ENCODE results near the gene ADRA2B. TPM values are rescaled to one million over a fixed set of nuclear protein-coding genes. Genes with fewer than 3 reads are reported as not detected.
A peak's percentile ranks its signal among the peaks of the same experiment; 100 is the strongest.

Gene ADRA2B
- total RNA-seq, 1 experiment from 2014 or later, result 0.03 TPM

DNA sequence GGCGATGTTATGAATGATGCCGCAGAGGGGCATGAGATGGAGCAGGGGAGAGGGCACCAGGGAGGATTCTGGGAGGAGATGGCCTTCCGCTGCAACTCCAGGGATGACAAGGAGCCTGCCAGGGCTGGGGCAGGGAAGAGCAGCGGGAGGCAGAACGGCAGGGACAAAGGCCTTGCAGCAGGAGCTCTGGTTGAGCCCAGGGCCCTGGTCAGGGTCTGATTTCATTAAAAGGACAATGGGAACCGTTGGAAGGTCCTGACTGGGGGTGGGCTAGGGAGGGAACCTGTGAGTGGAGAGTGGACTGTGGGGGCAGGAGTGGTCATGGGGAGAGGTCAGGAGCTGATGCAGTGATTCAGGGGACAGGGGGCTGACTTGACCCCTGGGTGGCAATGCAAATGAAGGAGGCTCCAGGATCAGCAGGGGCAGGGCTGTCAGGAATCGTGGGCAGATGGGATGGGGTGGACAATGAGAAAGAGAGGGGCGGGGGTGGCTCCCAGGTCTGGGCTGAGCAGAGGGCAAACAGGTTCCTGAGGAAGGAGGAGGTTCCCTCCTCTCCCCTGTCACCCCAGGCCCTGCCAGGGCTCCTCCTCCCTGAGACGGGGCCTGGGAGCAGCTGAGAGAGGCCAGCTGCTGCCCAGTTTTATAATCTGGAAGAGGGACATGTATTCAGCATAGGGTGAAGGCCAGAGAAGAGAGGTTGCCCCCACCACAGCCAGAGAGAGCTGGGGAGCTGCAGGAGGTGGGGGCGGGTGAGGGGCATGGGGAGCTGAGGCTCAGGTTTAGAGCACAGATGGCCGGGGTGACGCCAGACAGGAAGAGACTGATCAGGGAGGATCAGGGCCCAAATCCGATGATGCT, 36.2 kb upstream of the ADRA2B start:
- Histone ChIP-seq H3K27me3 (no peaks in the 10 kb centered on the region), H3K9me3 (no peaks in the 10 kb centered on the region), H3K4me3 (no peak overlapping the region), H3K36me3 (no peaks in the 10 kb centered on the region)
- no peak for DNase-seq

GRCh38 chr2:96151595-96152303, 35.4 kb upstream of the ADRA2B start:
- Histone ChIP-seq H3K9me3 (no peaks in the 10 kb centered on the region), H3K27me3 (no peaks in the 10 kb centered on the region), H3K4me3 (no peak overlapping the region), H3K36me3 (no peaks in the 10 kb centered on the region)
- DNase-seq, result no peak

DNA sequence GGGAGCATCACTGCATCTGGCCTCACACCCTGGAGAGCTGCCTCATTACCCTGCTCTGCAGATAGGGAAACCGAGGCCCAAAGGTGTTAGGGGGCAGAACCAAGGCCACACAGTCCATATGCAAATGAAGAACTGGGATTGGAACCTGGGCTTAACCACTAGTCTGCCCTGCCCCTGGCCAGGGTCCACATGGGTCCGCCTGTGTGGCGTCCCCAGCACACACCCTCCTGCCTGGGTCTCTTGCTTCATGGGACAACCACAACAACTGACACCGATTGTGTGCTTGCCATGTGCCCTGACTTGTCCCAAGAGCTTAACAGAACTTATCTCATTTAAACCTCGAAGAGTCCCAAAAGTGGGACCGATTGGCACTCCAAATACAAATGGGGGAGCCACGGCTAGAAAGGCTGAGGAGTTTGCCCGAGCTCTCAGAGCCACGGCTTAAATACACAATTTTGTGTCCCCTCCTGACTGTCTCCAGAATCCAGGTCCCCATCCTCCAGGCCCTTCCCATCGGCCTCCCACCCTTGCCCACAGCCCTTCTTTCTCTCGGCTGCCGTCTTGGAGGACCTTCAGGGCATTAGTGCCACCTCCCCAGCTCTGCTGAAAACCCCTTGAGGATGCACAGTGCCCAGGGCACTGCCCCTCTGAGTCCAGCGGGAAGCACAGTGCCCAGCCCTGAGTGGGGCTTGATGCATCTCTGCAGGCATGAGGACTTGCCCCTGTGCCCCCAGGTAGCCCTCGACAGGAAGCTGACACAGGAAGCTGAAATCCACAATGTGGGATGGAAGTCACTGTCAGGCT, 34.6 kb upstream of the ADRA2B start:
- Histone ChIP-seq H3K9me3 (no peaks in the 10 kb centered on the region), H3K36me3 (no peaks in the 10 kb centered on the region), H3K4me3 (no peak overlapping the region), H3K27me3 (no peaks in the 10 kb centered on the region)
- no peak for DNase-seq

DNA sequence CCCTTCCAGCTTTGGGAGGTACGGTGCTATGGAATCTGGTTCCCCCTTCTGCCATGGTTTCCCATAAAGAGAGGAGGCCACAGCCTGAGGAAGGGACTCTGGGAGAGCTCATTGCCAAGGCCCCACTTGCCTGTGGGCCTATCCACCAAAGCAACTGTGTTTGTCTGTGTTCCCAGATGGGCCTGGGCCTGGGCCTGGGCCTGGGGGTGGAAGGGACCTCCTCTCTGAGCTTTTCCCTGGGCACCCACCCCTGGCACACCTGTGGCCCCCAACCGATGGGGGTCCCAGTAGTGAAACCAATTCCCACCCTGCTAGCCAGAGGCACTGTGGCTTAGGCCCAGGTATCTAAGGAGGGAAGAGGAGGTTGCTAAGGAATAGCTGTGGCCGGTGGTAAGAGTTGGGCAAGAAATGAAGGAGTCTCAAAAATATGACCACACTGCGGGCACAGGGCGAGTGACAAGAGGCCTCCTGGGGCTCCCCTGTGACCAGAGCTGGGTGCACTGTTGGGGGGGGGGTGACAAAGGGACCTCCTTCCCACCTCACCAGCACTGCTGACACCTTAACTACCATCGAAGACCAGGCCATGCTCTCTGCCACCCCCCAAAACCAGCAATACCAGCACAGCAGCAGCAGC, 33.8 kb upstream of the ADRA2B start:
- Histone ChIP-seq H3K4me3 (no peak overlapping the region), H3K27me3 (no peaks in the 10 kb centered on the region), H3K36me3 (no peaks in the 10 kb centered on the region), H3K9me3 (no peaks in the 10 kb centered on the region)
- DNase-seq, result no peak

DNA sequence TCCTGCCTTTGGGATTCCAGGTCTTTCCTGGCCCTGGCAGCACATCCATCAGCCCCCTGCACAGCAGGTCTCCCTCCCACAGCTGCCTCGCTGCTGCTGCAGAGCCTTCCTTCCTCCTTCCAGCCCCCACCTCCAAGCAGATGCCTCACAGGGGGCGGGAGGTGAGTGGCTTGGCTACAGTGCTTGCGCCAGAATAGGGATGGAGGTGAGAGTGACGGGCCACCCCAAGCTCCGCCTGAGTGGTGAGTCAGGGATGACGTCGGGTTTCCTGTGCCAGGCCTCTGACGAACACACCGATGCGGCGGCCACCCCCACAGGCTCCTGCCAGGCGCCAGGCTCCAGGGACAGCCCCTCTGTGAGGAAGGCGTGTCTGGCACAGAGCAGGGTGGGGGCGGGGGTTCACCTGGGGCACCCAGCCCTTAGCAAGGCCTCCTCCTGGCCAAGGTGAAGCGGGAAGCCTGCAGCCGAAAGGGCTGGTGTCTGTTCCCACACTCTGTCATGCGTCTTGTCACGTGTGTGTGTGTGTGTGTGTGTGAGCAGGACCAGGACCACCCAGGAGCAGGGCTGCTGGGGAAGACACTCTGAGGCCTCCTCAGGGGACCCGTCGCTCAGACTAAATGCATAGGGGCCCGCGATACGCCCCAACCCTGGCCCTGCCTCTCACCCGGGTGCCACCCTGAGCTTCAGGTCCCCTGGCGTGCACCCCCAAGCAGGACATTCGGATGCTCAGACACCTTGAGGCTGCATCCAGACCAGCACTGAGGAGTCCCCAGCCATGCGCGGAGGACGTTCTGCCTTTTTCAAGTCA, 32.2 kb upstream of the ADRA2B start:
- peaks cover 6% of the 10 kb centered on the region for H3K36me3 ChIP-seq
- H3K9me3 ChIP-seq, result no peaks in the 10 kb centered on the region
- H3K27me3 ChIP-seq, result no peaks in the 10 kb centered on the region
- DNase-seq, result peak; percentile 76
- no peak overlapping the region for H3K4me3 ChIP-seq

DNA sequence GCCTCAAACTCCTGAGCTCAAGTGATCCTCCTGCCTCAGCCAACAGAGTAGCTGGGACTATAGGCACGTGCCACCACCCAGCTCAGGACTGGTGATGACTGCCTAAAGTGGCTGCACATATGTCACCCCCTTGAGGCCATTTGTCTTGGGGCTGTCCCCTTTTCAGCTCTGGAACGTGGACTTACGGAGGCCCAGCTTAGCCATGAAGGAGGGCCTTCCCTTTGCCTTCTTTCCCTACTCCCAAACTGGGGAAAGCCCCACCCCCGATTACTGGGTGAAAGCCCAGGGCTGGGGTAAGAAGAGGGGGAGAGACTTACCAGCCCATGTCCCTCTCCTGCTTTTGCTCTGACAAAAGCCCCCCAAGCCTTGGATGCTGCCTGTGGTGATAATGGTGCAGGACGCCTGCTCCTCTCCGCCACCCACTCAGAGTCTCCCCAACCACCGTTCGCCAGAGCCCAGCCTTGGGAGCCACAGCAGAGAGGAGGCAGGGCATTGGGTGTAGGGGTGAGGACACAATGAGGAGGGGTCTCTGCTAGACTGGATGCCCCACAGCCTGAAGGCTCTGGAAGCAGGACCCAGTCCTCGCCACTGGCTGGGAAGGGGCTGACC, 31.3 kb upstream of the ADRA2B start:
- no peaks in the 10 kb centered on the region for H3K9me3 ChIP-seq
- H3K36me3 ChIP-seq, result peaks cover 15% of the 10 kb centered on the region
- DNase-seq, result no peak
- no peak overlapping the region for H3K4me3 ChIP-seq
- H3K27me3 ChIP-seq, result no peaks in the 10 kb centered on the region

DNA sequence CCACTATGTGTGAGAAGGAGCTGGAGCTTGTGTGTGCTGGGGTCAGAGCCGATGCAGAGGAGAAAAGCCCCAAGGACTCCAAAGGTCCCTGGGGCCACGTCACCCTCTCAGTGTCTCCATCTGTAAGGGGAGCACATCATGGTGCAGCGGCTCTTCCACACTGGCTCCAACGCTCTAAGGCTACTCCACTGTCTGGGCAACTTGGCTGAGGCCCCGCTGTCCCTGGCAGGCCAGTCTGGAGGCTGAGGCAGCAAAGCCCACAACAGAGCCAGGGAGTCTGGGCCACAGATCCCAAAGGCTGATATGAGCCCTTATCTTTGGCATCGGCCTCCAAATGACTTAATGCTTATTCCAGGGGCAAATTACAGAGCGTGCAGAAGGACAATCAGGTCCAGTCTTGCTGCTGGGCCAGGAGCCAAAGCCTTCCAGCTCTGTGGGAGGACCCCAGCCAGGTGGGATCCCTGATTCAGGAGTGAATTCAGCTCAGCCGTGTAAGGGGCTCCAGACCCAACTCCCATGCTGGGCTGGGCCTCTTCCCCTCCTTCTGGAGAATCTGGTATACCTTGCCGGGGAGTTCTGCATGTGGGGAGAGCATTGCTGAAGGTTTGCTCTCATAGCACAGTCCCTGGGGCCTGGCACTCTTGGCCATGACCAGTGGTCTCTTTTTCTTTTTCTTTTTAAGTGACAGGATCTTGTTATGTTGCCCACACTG, 30.7 kb upstream of the ADRA2B start:
- no peak overlapping the region for H3K4me3 ChIP-seq
- H3K27me3 ChIP-seq, result no peaks in the 10 kb centered on the region
- peaks cover 21% of the 10 kb centered on the region for H3K36me3 ChIP-seq
- DNase-seq, result no peak
- no peaks in the 10 kb centered on the region for H3K9me3 ChIP-seq

- no peak for DNase-seq
- no peaks in the 10 kb centered on the region for H3K27me3 ChIP-seq
- H3K36me3 ChIP-seq, result peaks cover 21% of the 10 kb centered on the region
- no peak overlapping the region for H3K4me3 ChIP-seq
- no peaks in the 10 kb centered on the region for H3K9me3 ChIP-seq
Measured at GRCh38 chr2:96146153-96146880, 29.9 kb upstream of the ADRA2B start.

- Histone ChIP-seq H3K36me3 (peaks cover 21% of the 10 kb centered on the region), H3K27me3 (no peaks in the 10 kb centered on the region), H3K9me3 (no peaks in the 10 kb centered on the region), H3K4me3 (peak overlapping the region; percentile 77)
- no peak for DNase-seq
Measured at GRCh38 chr2:96145848-96146152, 29.4 kb upstream of the ADRA2B start.

- peak within 1 kb of the TSS; percentile 77 for H3K4me3 ChIP-seq
- no peaks in the 10 kb centered on the region for H3K9me3 ChIP-seq
- H3K36me3 ChIP-seq, result peaks cover 21% of the 10 kb centered on the region
- no peaks in the 10 kb centered on the region for H3K27me3 ChIP-seq
- peak; percentile 86 for DNase-seq
Measured at GRCh38 chr2:96145036-96145847, 28.9 kb upstream of the ADRA2B start, which contains the start of gene DUSP2. TSS of gene DUSP2 (minus strand) at chr2:96145440. CDS start at chr2:96145354, 86 bp downstream.

GRCh38 chr2:96144481-96145035, 28.2 kb upstream of the ADRA2B start:
- peak overlapping the region; percentile 77 for H3K4me3 ChIP-seq
- no peaks in the 10 kb centered on the region for H3K27me3 ChIP-seq
- DNase-seq, result no peak

GRCh38 chr2:96143848-96144480, 27.6 kb upstream of the ADRA2B start:
- peaks cover 21% of the 10 kb centered on the region for H3K36me3 ChIP-seq
- no peak for DNase-seq
- H3K4me3 ChIP-seq, result peak overlapping the region; percentile 77

More at GRCh38 chr2:96144481-96145035, 28.2 kb upstream of the ADRA2B start:
- Histone ChIP-seq H3K9me3 (no peaks in the 10 kb centered on the region), H3K36me3 (peaks cover 21% of the 10 kb centered on the region)

DNA sequence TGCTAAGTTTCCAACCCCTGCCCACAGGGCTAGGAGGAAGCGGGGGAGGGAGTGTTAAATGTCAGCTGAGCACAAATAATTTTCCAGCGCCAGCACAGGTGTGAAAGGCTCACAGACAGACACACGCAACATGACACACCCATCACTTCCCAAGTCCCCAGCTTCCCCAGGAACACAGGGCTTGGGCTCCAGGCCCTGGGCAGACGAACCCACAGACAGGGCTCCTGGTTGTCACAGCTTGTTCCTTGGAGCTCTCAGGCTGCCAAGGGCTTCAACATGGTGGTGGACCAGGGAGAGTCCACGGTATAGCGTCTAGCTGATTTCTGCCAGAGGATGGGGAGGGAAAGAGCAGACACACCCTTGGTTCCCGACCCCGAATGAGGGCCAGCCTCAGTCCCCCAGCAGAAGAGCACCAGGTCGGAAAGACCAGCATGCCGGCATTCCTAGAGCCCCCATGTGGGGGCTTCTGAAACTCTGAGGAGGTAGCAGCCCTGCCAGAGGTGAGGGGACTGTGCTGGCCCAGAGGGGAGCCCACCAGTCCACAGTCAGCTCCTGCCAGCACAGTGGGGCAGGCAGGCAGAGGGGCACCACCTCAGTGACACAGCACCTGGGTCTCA, 27.0 kb upstream of the ADRA2B start:
- Histone ChIP-seq H3K9me3 (no peaks in the 10 kb centered on the region), H3K27me3 (no peaks in the 10 kb centered on the region), H3K4me3 (no peak overlapping the region), H3K36me3 (peaks cover 21% of the 10 kb centered on the region)
- no peak for DNase-seq

More at GRCh38 chr2:96143848-96144480, 27.6 kb upstream of the ADRA2B start:
- Histone ChIP-seq H3K27me3 (no peaks in the 10 kb centered on the region), H3K9me3 (no peaks in the 10 kb centered on the region)

Data from MG63 (cell line).